Measurements from ENCODE around the gene ZNF385A. TPM values are rescaled to one million over a fixed set of nuclear protein-coding genes. Genes with fewer than 3 reads are reported as not detected.

The ZNF385A gene
- total and polyA plus RNA-seq, 2 of the 4 experiments (the other 2 are of a cell fraction): 0.36 to 2.5 TPM

DNA sequence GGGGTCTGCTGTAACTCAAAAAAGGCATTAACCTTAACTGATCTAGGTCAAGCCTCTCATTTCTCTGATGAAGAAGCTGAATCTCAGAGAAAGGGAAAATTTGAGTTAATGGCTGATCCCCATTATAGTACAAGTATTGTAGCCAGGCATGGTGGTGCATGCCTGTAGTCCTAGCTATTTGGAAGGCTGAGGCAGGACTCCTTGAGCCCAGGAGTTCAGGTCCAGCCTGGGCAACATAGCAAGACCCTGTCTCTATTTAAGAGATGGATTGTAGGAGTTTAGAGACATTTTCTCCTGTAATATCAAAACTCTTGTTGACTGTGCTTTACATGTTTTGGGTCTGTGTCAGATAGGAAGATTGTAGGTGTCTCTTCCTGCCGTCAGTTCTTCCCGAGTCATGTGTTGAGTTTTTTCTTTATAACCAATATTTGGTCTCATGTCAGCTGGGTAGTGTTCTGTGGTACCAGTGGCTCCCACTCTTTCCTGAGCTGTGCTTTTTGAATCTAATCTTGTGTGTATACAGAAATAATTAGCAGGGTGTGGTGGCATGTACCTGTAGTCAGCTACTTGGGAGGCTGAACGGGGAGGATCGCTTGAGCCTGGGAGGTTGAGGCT is 51.0 kb downstream of the ZNF385A start:
- DNase-seq: no peak
- H4K8ac ChIP-seq (ENCODE audit: low read depth in 2 of 2, low read length in 2 of 2): no peak overlapping the region
- no peak overlapping the region for H3K4me2 ChIP-seq (ENCODE audit: low read depth, low read length)
- no peak overlapping the region for H3K56ac ChIP-seq (ENCODE audit: extremely low read depth, insufficient read depth, low read length)
- no peak overlapping the region for H3K27ac ChIP-seq (ENCODE audit: insufficient read depth, low read length)
- no peak overlapping the region for H2AK9ac ChIP-seq (replicated peaks; ENCODE audit: low read depth, low read length, poor library complexity)
- intact Hi-C loops (cut with micrococcal nuclease) (no loop called here), in situ Hi-C loops (cut with MboI; ENCODE audit: low sequenced_read_pairs) (no loop called here), dilution Hi-C loops (cut with HindIII; ENCODE audit: low sequenced_read_pairs, unreplicated experiment) (no loop called here)
- no peak overlapping the region for H2BK15ac ChIP-seq (ENCODE audit: low read depth, low read length)
- 0 out of 2 replicates have a peak, but pooled peaks cover 4% of the 10 kb centered on the region for H3K36me3 ChIP-seq (ENCODE audit: control insufficient read depth, insufficient read depth, low read length)
- no peaks in the 10 kb centered on the region for H3K27me3 ChIP-seq (ENCODE audit: control insufficient read depth, insufficient read depth, low read length)
- peaks cover 17% of the 10 kb centered on the region for H3K4me1 ChIP-seq (ENCODE audit: control insufficient read depth, insufficient read depth, low read length)
- H3K23ac ChIP-seq (ENCODE audit: low read depth, low read length): no peak overlapping the region
- ATAC-seq (ENCODE audit: low read depth): no peak
- H2AK5ac ChIP-seq (ENCODE audit: low read depth, low read length): no peak overlapping the region
- H3K9me3 ChIP-seq (ENCODE audit: control insufficient read depth, insufficient read depth, low read length): no peaks in the 10 kb centered on the region
- peaks cover 7% of the 10 kb centered on the region for H3K9me1 ChIP-seq (ENCODE audit: insufficient read depth, low read length)
- BruUV-seq (replicated peaks): no TSS peak
- no peak overlapping the region for H2BK5ac ChIP-seq (ENCODE audit: low read depth, low read length, poor library complexity, severe bottlenecking)
- H3K79me1 ChIP-seq (ENCODE audit: low read depth in 1 of 2, low read length in 2 of 2): peaks cover 19 to 78% of the 10 kb centered on the region in 2 experiments; a peak in 3 of 4 replicates
- no peak overlapping the region for H4K5ac ChIP-seq (ENCODE audit: low read depth, low read length)
- no peak for TF ChIP-seq SMC3 (IDR thresholded peaks at IDR 0.05; ENCODE audit: low read depth, low read length)
- TF ChIP-seq MAZ (IDR thresholded peaks at IDR 0.05; ENCODE audit: borderline replicate concordance, low read depth, low read length): no peak
- H4K20me1 ChIP-seq (ENCODE audit: insufficient read depth, low read length): peaks cover 34% of the 10 kb centered on the region
- no peak overlapping the region for H3K9ac ChIP-seq (ENCODE audit: low read depth, low read length)
- no peak overlapping the region for H2BK20ac ChIP-seq (ENCODE audit: low read depth, low read length)
- H3K14ac ChIP-seq (replicated peaks; ENCODE audit: low read depth, low read length): no peak overlapping the region
- no peak overlapping the region for H3K18ac ChIP-seq (ENCODE audit: low read depth, low read length)
- H3K4ac ChIP-seq (ENCODE audit: low read depth, low read length): no peak overlapping the region
- H2AFZ ChIP-seq (replicated peaks; ENCODE audit: low read length, poor library complexity): no peak overlapping the region
- no CpG with 5 or more reads among the region's 4 CpGs for WGBS, 2 experiments (ENCODE audit: extremely low coverage in 2 of 2, insufficient read length in 1 of 2)
- H2BK120ac ChIP-seq (ENCODE audit: low read depth, low read length): no peak overlapping the region
- no peak overlapping the region for H3K4me3 ChIP-seq (ENCODE audit: insufficient read depth, low read depth, low read length)
- H4K91ac ChIP-seq (ENCODE audit: insufficient read depth, low read depth, low read length): no peak overlapping the region
- ChIA-PET CTCF (interaction anchor here (1.2 to 1.5 kb wide), 3 partner anchors 9 to 46 kb away, joined by 3 to 5 read pairs (median 5); partner anchors contain the start of gene COPZ1), POLR2A (ENCODE audit: unreplicated experiment) (no interaction called here)
